PC-3 (cell line): ENCODE results near the gene SPATA17. TPM values are rescaled to one million over a fixed set of nuclear protein-coding genes. Genes with fewer than 3 reads are reported as not detected.

ENCODE experiments used
- ATAC-seq: fragments of 200-7000 bp; cut with Tn5 transposase; 2 replicates; pipeline ENCODE4 v1.9.1; 2020; ENCODE audit warnings: mild to moderate bottlenecking, moderate library complexity
- BruUV-seq: library from RNA; stranded (reverse); fragments of 400-500 nt; replicated peaks from 2 replicates; lab custom pipeline; 2021; lab: Mats Ljungman, UMichigan
- CTCF ChIA-PET: fragments of 300-600 bp; sonication (Branson Sonifier 250); formaldehyde crosslinking; loops from one replicate; lab custom pipeline; 2022; ENCODE audit warnings: antibody characterized with exemption; lab: Charles Lee
- POLR2A ChIA-PET: fragments of 300-600 bp; sonication (Branson Sonifier 250); formaldehyde crosslinking; loops from one replicate; lab custom pipeline; 2022; ENCODE audit warnings: antibody characterized with exemption; ENCODE audit not compliant: unreplicated experiment; lab: Charles Lee
- DNase-seq: peaks from one replicate; pipeline ENCODE4 v3.0.0-alpha.2; 2015
- H2AFZ ChIP-seq: fragments of 300-600 bp; sonication (generic); 2 replicates; pipeline ENCODE4 v1.6.0; 2016; ENCODE audit warnings: antibody characterized with exemption, low read length
- H3F3A ChIP-seq: fragments of 300-600 bp; sonication (generic); one replicate; pipeline ENCODE4 v1.6.0; 2017; ENCODE audit warnings: antibody characterized with exemption, low read length, control low read depth, mild to moderate bottlenecking; ENCODE audit not compliant: unreplicated experiment
- H3K27ac ChIP-seq: fragments of 300-600 bp; sonication (generic); 2 replicates; pipeline ENCODE4 v1.5.1; 2016; ENCODE audit warnings: mild to moderate bottlenecking, low read length
- H3K27me3 ChIP-seq: fragments of 300-600 bp; sonication (generic); 2 replicates; pipeline ENCODE4 v1.6.1; 2016; ENCODE audit warnings: low read length, mixed read lengths
- H3K36me3 ChIP-seq: fragments of 300-600 bp; sonication (generic); 2 replicates; pipeline ENCODE4 v1.6.1; 2016; ENCODE audit warnings: low read depth, mixed run types, low read length, mixed read lengths
- H3K4me1 ChIP-seq: fragments of 300-600 bp; sonication (generic); 2 replicates; pipeline ENCODE4 v1.5.1; 2016; ENCODE audit warnings: low read length; ENCODE audit not compliant: insufficient read depth
- H3K4me2 ChIP-seq: fragments of 300-600 bp; sonication (generic); 2 replicates; pipeline ENCODE4 v1.6.0; 2016; ENCODE audit warnings: low read length
- H3K4me3 ChIP-seq: fragments of 300-600 bp; sonication (generic); 2 replicates; pipeline ENCODE4 v1.5.1; 2016; ENCODE audit warnings: mild to moderate bottlenecking, low read length, mixed read lengths
- H3K79me2 ChIP-seq: fragments of 300-600 bp; sonication (generic); 2 replicates; pipeline ENCODE4 v1.6.1; 2017; ENCODE audit warnings: low read length, mixed read lengths
- H3K9ac ChIP-seq: fragments of 300-600 bp; sonication (generic); 2 replicates; pipeline ENCODE4 v1.6.0; 2016; ENCODE audit warnings: mild to moderate bottlenecking, low read length
- H3K9me2 ChIP-seq: fragments of 300-600 bp; sonication (generic); replicated peaks from 2 replicates; pipeline ENCODE4 v1.6.1; 2016; ENCODE audit warnings: mixed run types, low read length, mixed read lengths
- H3K9me3 ChIP-seq: fragments of 300-600 bp; sonication (generic); 2 replicates; pipeline ENCODE4 v1.6.1; 2016; ENCODE audit warnings: low read length, mixed read lengths
- H4K20me1 ChIP-seq: fragments of 300-600 bp; sonication (generic); 2 replicates; pipeline ENCODE4 v1.6.1; 2016; ENCODE audit warnings: low read length, mixed read lengths
- CTCF ChIP-seq: fragments of 300-600 bp; sonication (generic); conservative IDR thresholded peaks from 2 replicates; pipeline ENCODE4 v1.5.1; 2017; ENCODE audit warnings: antibody characterized with exemption, low read depth, mild to moderate bottlenecking, low read length
- EZH2 ChIP-seq: fragments of 300-600 bp; sonication (generic); IDR thresholded peaks from one replicate; pipeline ENCODE4 v1.6.1; 2017; ENCODE audit warnings: antibody characterized with exemption, mild to moderate bottlenecking, low read length; ENCODE audit not compliant: unreplicated experiment
- EZH2phosphoT487 ChIP-seq: fragments of 300-600 bp; sonication (generic); IDR thresholded peaks from 2 replicates; pipeline ENCODE4 v1.6.1; 2018; ENCODE audit warnings: mild to moderate bottlenecking, antibody characterized with exemption, low read length, borderline replicate concordance
- intact Hi-C: fragments of 100-400 bp; cut with micrococcal nuclease; formaldehyde crosslinking; loops from 2 replicates; pipeline ENCODE4 v1.9.0; 2023
- total RNA-seq: library from RNA; depleted of rRNA; stranded (reverse); fragments of >200 nt; gene quantifications from 2 replicates; pipeline ENCODE4 v1.2.3, GENCODE V29; 2014

SPATA17 gene
- total RNA-seq, 1 experiment from 2014 or later = 3.3 TPM

GRCh38 chr1:217896490-217896889, 265.3 kb downstream of the SPATA17 start:
- TF ChIP-seq EZH2phosphoT487 (no peak), CTCF (no peak), EZH2 (no peak)
- Histone ChIP-seq H4K20me1 (no peaks in the 10 kb centered on the region), H3K9me3 (no peaks in the 10 kb centered on the region), H3K27ac (no peak overlapping the region), H3K9me2 (no peaks in the 10 kb centered on the region), H3F3A (peaks cover 9% of the 10 kb centered on the region), H3K4me3 (no peak overlapping the region), H2AFZ (no peak overlapping the region), H3K27me3 (no peaks in the 10 kb centered on the region), H3K36me3 (no peaks in the 10 kb centered on the region), H3K9ac (no peak overlapping the region), H3K4me2 (no peak overlapping the region), H3K79me2 (no peaks in the 10 kb centered on the region), H3K4me1 (peaks cover 30% of the 10 kb centered on the region)
- intact Hi-C loops = loop anchor here (10.0 kb wide), 1 partner anchor 932 kb away; no protein-coding TSS in a partner anchor
- no TSS peak for BruUV-seq
- ChIA-PET CTCF (interaction anchor here (0.6 kb wide), 1 partner anchor 311 kb away, joined by 3 read pairs; no protein-coding TSS in a partner anchor), POLR2A (no interaction called here)
- ATAC-seq (peak; percentile 81), DNase-seq (peak; percentile 91)

- H3K4me1 ChIP-seq = peaks cover 25% of the 10 kb centered on the region
- no peak overlapping the region for H2AFZ ChIP-seq
- H3K27me3 ChIP-seq = no peaks in the 10 kb centered on the region
- H4K20me1 ChIP-seq = no peaks in the 10 kb centered on the region
- no peak overlapping the region for H3K27ac ChIP-seq
- H3K9me3 ChIP-seq = no peaks in the 10 kb centered on the region
- intact Hi-C loops = loop anchor here (10.0 kb wide), 1 partner anchor 932 kb away; no protein-coding TSS in a partner anchor
- no peak overlapping the region for H3K9ac ChIP-seq
- H3K36me3 ChIP-seq = no peaks in the 10 kb centered on the region
- CTCF ChIA-PET = interaction anchor here (0.6 kb wide), 1 partner anchor 311 kb away, joined by 3 read pairs; no protein-coding TSS in a partner anchor
- TF ChIP-seq EZH2 (no peak), EZH2phosphoT487 (no peak), CTCF (no peak)
- no peaks in the 10 kb centered on the region for H3K79me2 ChIP-seq
- H3F3A ChIP-seq = peaks cover 5% of the 10 kb centered on the region
- POLR2A ChIA-PET = no interaction called here
- DNase-seq (no peak), ATAC-seq (no peak)
- no peak overlapping the region for H3K4me3 ChIP-seq
- no peaks in the 10 kb centered on the region for H3K9me2 ChIP-seq
- BruUV-seq = no TSS peak
- H3K4me2 ChIP-seq = no peak overlapping the region
Observed at GRCh38 chr1:217897100-217897499, 266.0 kb downstream of the SPATA17 start.

- H3K9ac ChIP-seq = no peak overlapping the region
- no peaks in the 10 kb centered on the region for H3K9me2 ChIP-seq
- no TSS peak for BruUV-seq
- no peaks in the 10 kb centered on the region for H4K20me1 ChIP-seq
- TF ChIP-seq EZH2phosphoT487 (no peak), EZH2 (no peak)
- ATAC-seq = no peak
- no peaks in the 10 kb centered on the region for H3F3A ChIP-seq
- ChIA-PET POLR2A (no interaction called here), CTCF (interaction anchor here (0.7 kb wide), 1 partner anchor 185 kb away, joined by 3 read pairs; no protein-coding TSS in a partner anchor)
- intact Hi-C loops = loop anchor here (10.0 kb wide), 1 partner anchor 935 kb away; no protein-coding TSS in a partner anchor
- H2AFZ ChIP-seq = no peak overlapping the region
- no peaks in the 10 kb centered on the region for H3K27me3 ChIP-seq
- H3K36me3 ChIP-seq = no peaks in the 10 kb centered on the region
- H3K4me1 ChIP-seq = peaks cover 10% of the 10 kb centered on the region
- H3K9me3 ChIP-seq = no peaks in the 10 kb centered on the region
- H3K4me2 ChIP-seq = no peak overlapping the region
- no peak overlapping the region for H3K4me3 ChIP-seq
- no peak overlapping the region for H3K27ac ChIP-seq
- H3K79me2 ChIP-seq = no peaks in the 10 kb centered on the region
- no peak for DNase-seq
Observed at GRCh38 chr1:217899614-217900013, 268.5 kb downstream of the SPATA17 start.
